Mammary microvascular endothelial cell (primary cell): Measurements from ENCODE around the gene MYH14. TPM values are rescaled to one million over a fixed set of nuclear protein-coding genes. Genes with fewer than 3 reads are reported as not detected.

ENCODE experiments used
- total RNA-seq: library from RNA; depleted of rRNA; stranded (reverse); fragments of >200 nt; gene quantifications from 2 replicates; pipeline ENCODE4 v1.2.3, GENCODE V29; 2015

Gene MYH14
- 0.27 TPM in 1 of 2 replicates, not detected in the other for total RNA-seq

GRCh38 chr19:50203281-50204080, at the start of gene MYH14:
Gene MYH14 (plus strand): TSS chr19:50203622. CDS start chr19:50210366, 6,744 bp downstream.

GRCh38 chr19:50162988-50163387, 40.4 kb upstream of the MYH14 start, which contains the start of gene IZUMO2:
Gene IZUMO2 (minus strand): TSS chr19:50163281. CDS start chr19:50163194, 87 bp downstream.

GRCh38 chr19:50329146-50329925, 125.9 kb downstream of the MYH14 start, which contains the start of gene KCNC3:
Gene KCNC3 (minus strand): TSS chr19:50329377. CDS start chr19:50329082, 295 bp downstream.

Other genes with a start within 250 kb of the MYH14 start
- gene SIGLEC11, start 242.4 kb upstream of the MYH14 start, total RNA-seq = 0.25 TPM in 1 of 2 replicates, not detected in the other
- 27.2 and 28.0 TPM in 2 replicates for gene VRK3, start 178.2 kb upstream of the MYH14 start, total RNA-seq
- 5.3 and 6.6 TPM in 2 replicates for gene ZNF473, start 177.6 kb upstream of the MYH14 start, total RNA-seq
- gene IZUMO2, start 40.3 kb upstream of the MYH14 start, total RNA-seq = not detected in 2 replicates
- gene KCNC3, start 125.8 kb downstream of the MYH14 start, total RNA-seq = under 0.01 TPM in 1 of 2 replicates, not detected in the other
- 0.10 and 0.73 TPM in 2 replicates for gene NAPSA, start 162.0 kb downstream of the MYH14 start, total RNA-seq
- 78.3 and 91.7 TPM in 2 replicates for gene NR1H2, start 172.8 kb downstream of the MYH14 start, total RNA-seq
- 49.6 and 54.2 TPM in 2 replicates for gene POLD1, start 180.7 kb downstream of the MYH14 start, total RNA-seq
- gene SPIB, start 215.3 kb downstream of the MYH14 start, total RNA-seq = not detected in 2 replicates
- not detected in 2 replicates for gene MYBPC2, start 229.3 kb downstream of the MYH14 start, total RNA-seq